ENCODE results near the gene KIAA1217. TPM values are rescaled to one million over a fixed set of nuclear protein-coding genes. Genes with fewer than 3 reads are reported as not detected.

KIAA1217 gene
- polyA plus RNA-seq, 3 donors = not detected

DNA sequence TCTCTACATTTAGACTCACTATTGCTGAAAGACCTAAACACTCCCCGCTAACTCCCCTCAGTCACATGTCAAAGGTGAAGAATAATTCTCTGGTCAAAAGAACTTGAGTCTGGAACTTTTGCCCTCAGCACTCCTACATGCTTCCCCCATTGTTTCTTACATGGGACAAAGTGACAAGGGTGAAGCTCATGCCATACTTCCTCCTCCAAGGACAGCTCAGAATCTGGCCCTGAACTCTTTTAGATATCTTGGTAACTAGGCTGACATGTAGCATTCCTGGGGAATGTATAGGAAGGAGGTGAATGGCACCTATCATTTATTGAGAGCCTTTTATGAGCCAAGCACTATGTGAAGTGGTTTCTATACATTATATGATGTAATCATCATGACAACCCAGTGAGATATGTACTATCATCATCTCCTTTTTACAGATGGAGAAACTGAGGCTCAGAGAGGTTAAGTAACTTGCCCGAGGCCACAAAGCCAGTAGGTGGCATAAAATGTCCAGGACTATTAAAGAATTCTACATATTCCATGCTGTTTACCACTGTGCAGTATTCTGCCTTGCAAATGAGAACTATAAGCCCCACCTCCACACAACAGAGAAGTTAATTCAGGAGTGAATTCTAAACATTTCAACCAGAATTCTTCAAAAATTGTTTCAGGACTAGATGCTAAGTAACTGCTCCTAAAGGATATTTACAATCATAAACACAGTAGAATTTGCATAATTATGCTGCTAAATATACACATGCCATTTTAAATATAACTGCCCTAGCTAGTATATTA lies 268.2 kb downstream of the KIAA1217 start:
- H2AFZ ChIP-seq (ENCODE audit: insufficient read depth, low read depth, low read length, poor library complexity, severe bottlenecking) = no peak overlapping the region
- no peak for DNase-seq
- no peak overlapping the region for H3K4me3 ChIP-seq (replicated peaks in 1 of 3; ENCODE audit: low read depth in 2 of 3, low read length in 3 of 3)
- no peaks in the 10 kb centered on the region for H3K27me3 ChIP-seq (ENCODE audit: control insufficient read depth in 2 of 2, insufficient read depth in 2 of 2, low read length in 2 of 2)
- no peak overlapping the region for H3K4me2 ChIP-seq (replicated peaks; ENCODE audit: extremely low read depth, low read length, poor library complexity, severe bottlenecking)
- intact Hi-C loops (cut with micrococcal nuclease) = no loop called here
- no peaks in the 10 kb centered on the region for H3K36me3 ChIP-seq (replicated peaks in 1 of 2; ENCODE audit: control insufficient read depth in 1 of 2, insufficient read depth in 2 of 2, low read length in 2 of 2)
- Mint-ChIP-seq H3K36me3 (no peaks in the 10 kb centered on the region), H3K4me3 (no peak overlapping the region), H3K27me3 (ENCODE audit: low read depth in 3 of 3) (peaks cover 0 to 6% (median 2%) of the 10 kb centered on the region in 3 donors), H3K9me3 (peaks cover 3 to 18% (median 10%) of the 10 kb centered on the region in 7 donors), H3K4me1 (no peaks in the 10 kb centered on the region), H3K27ac (no peak overlapping the region)
- H3K4me1 ChIP-seq (ENCODE audit: control insufficient read depth in 1 of 2, insufficient read depth in 2 of 2, low read length in 2 of 2) = no peaks in the 10 kb centered on the region
- H3K27ac ChIP-seq (ENCODE audit: low read depth in 1 of 2, low read length in 2 of 2) = no peak overlapping the region
- TF ChIP-seq, protein P1, sequence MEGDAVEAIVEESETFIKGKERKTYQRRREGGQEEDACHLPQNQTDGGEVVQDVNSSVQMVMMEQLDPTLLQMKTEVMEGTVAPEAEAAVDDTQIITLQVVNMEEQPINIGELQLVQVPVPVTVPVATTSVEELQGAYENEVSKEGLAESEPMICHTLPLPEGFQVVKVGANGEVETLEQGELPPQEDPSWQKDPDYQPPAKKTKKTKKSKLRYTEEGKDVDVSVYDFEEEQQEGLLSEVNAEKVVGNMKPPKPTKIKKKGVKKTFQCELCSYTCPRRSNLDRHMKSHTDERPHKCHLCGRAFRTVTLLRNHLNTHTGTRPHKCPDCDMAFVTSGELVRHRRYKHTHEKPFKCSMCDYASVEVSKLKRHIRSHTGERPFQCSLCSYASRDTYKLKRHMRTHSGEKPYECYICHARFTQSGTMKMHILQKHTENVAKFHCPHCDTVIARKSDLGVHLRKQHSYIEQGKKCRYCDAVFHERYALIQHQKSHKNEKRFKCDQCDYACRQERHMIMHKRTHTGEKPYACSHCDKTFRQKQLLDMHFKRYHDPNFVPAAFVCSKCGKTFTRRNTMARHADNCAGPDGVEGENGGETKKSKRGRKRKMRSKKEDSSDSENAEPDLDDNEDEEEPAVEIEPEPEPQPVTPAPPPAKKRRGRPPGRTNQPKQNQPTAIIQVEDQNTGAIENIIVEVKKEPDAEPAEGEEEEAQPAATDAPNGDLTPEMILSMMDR (IDR thresholded peaks at IDR 0.05) = no peak
- no peaks in the 10 kb centered on the region for H4K20me1 ChIP-seq (ENCODE audit: insufficient read depth, low read length)
- H3K9ac ChIP-seq (ENCODE audit: insufficient read depth, low read length, poor library complexity, severe bottlenecking) = no peak overlapping the region
- WGBS (ENCODE audit: insufficient coverage) = 100% methylated on average over 1 of the region's 2 CpGs
- no peaks in the 10 kb centered on the region for H3K79me2 ChIP-seq (ENCODE audit: insufficient read depth, low read length)
- peaks cover 0 to 13% of the 10 kb centered on the region in 2 donors for H3K9me3 ChIP-seq (replicated peaks in 1 of 2; ENCODE audit: control insufficient read depth in 1 of 2, insufficient read depth in 1 of 2, low read length in 2 of 2)

DNA sequence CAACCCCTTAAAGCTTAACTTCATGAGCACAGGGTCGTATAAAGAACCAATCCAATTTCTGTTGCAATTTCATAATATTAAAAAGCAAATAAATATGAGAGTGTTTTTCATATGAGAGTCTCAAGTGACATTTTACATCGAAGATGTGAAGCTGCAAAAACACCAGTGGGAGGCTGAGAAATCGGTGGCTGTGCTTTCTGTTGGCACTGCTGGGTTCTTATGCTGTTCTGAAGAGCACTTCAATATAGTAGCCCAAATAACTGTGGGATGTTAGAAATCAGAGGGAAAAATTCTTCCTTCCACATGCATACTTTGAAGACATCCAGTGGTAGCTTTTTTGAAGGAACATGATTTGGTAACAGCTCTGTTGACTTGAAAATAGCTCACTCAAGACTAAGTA lies 269.0 kb downstream of the KIAA1217 start:
- intact Hi-C loops (cut with micrococcal nuclease) = no loop called here
- no peaks in the 10 kb centered on the region for H3K27me3 ChIP-seq (ENCODE audit: control insufficient read depth in 2 of 2, insufficient read depth in 2 of 2, low read length in 2 of 2)
- TF ChIP-seq, protein P1 (IDR thresholded peaks at IDR 0.05) = no peak
- WGBS (ENCODE audit: insufficient coverage) = no CpG with 5 or more reads among the region's 3 CpGs
- no peak overlapping the region for H3K27ac Mint-ChIP-seq
- no peak overlapping the region for H2AFZ ChIP-seq (ENCODE audit: insufficient read depth, low read depth, low read length, poor library complexity, severe bottlenecking)
- no peak for DNase-seq
- no peak overlapping the region for H3K27ac ChIP-seq (ENCODE audit: low read depth in 1 of 2, low read length in 2 of 2)
- H3K4me1 ChIP-seq (ENCODE audit: control insufficient read depth in 1 of 2, insufficient read depth in 2 of 2, low read length in 2 of 2) = no peaks in the 10 kb centered on the region
- H3K4me3 Mint-ChIP-seq = no peak overlapping the region
- H3K36me3 ChIP-seq (replicated peaks in 1 of 2; ENCODE audit: control insufficient read depth in 1 of 2, insufficient read depth in 2 of 2, low read length in 2 of 2) = no peaks in the 10 kb centered on the region
- peaks cover 0 to 4% (median 2%) of the 10 kb centered on the region in 3 donors for H3K27me3 Mint-ChIP-seq (ENCODE audit: low read depth in 3 of 3)
- H3K36me3 Mint-ChIP-seq = no peaks in the 10 kb centered on the region
- no peaks in the 10 kb centered on the region for H3K4me1 Mint-ChIP-seq
- H3K79me2 ChIP-seq (ENCODE audit: insufficient read depth, low read length) = no peaks in the 10 kb centered on the region
- H3K4me3 ChIP-seq (replicated peaks in 1 of 3; ENCODE audit: low read depth in 2 of 3, low read length in 3 of 3) = no peak overlapping the region
- no peaks in the 10 kb centered on the region for H4K20me1 ChIP-seq (ENCODE audit: insufficient read depth, low read length)
- H3K9me3 Mint-ChIP-seq = peaks cover 3 to 14% (median 10%) of the 10 kb centered on the region in 7 donors
- peaks cover 0 to 13% of the 10 kb centered on the region in 2 donors for H3K9me3 ChIP-seq (replicated peaks in 1 of 2; ENCODE audit: control insufficient read depth in 1 of 2, insufficient read depth in 1 of 2, low read length in 2 of 2)
- no peak overlapping the region for H3K4me2 ChIP-seq (replicated peaks; ENCODE audit: extremely low read depth, low read length, poor library complexity, severe bottlenecking)
- no peak overlapping the region for H3K9ac ChIP-seq (ENCODE audit: insufficient read depth, low read length, poor library complexity, severe bottlenecking)
